ENCODE data around the gene SLC9A2.

SLC9A2 gene

DNA sequence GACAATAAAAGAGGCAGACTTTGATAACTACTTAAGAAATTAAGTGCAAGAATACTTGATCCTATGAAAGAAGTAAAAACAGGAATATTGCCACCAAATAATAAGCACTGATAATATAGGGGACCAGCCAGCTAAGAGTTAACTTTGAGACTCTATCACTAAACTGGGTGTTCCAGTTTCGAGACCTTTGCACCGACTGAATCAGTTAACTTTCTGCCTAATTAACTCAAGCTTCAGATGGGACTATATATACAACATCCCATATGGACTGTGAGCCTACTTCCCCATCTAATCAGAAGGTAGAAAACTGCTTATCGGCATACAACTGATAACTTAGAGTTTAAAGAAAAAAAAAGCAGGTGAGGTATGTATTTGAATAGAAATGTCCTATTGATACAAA, 25.8 kb upstream of the SLC9A2 start:
- Histone ChIP-seq H3K36me3 (ENCODE audit: control insufficient read depth, insufficient read depth, low read length) (no peaks in the 10 kb centered on the region), H3K4me3 (replicated peaks; ENCODE audit: low read depth, low read length) (no peak overlapping the region), H3K27me3 (replicated peaks; ENCODE audit: control insufficient read depth, insufficient read depth, low read length) (no peaks in the 10 kb centered on the region; the same call in 1 of the 2 replicates)
- TF ChIP-seq, protein P1, sequence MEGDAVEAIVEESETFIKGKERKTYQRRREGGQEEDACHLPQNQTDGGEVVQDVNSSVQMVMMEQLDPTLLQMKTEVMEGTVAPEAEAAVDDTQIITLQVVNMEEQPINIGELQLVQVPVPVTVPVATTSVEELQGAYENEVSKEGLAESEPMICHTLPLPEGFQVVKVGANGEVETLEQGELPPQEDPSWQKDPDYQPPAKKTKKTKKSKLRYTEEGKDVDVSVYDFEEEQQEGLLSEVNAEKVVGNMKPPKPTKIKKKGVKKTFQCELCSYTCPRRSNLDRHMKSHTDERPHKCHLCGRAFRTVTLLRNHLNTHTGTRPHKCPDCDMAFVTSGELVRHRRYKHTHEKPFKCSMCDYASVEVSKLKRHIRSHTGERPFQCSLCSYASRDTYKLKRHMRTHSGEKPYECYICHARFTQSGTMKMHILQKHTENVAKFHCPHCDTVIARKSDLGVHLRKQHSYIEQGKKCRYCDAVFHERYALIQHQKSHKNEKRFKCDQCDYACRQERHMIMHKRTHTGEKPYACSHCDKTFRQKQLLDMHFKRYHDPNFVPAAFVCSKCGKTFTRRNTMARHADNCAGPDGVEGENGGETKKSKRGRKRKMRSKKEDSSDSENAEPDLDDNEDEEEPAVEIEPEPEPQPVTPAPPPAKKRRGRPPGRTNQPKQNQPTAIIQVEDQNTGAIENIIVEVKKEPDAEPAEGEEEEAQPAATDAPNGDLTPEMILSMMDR (IDR thresholded peaks at IDR 0.05; ENCODE audit: insufficient read depth, low read length, poor library complexity, severe bottlenecking), result no peak
- DNase-seq (ENCODE audit: extremely low read depth, insufficient read length), result no peak

DNA sequence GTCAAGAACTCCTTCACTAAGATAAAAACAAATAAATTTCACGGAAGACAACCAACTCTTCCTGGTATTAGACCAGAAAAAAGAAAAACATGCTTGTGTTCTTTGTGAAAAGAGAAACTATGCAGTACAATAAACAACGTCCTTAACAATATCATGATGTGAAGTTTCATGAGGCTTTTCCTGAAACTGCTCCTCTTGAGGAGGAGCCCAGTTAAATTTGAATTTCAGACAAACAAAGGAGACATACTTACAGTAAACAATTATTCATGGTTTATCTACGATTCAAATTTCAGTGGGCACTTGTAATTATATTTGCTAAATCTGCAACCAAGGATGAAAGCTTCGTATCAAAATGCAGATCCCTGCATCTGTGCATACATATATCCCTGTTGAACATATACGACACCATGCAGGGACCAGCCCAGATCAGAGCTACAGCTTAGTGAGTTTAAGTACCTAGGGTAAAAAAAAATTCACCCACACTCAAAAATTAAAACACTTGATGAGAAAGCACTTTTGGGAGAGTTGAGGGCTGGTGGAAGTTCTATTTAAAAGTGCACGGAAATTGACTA, 24.8 kb upstream of the SLC9A2 start:
- DNase-seq (ENCODE audit: extremely low read depth, insufficient read length), result no peak
- Histone ChIP-seq H3K4me3 (replicated peaks; ENCODE audit: low read depth, low read length) (no peak overlapping the region), H3K36me3 (ENCODE audit: control insufficient read depth, insufficient read depth, low read length) (no peaks in the 10 kb centered on the region), H3K27me3 (replicated peaks; ENCODE audit: control insufficient read depth, insufficient read depth, low read length) (no peaks in the 10 kb centered on the region; the same call in 1 of the 2 replicates)
- TF ChIP-seq, protein P1 (IDR thresholded peaks at IDR 0.05; ENCODE audit: insufficient read depth, low read length, poor library complexity, severe bottlenecking), result no peak

DNA sequence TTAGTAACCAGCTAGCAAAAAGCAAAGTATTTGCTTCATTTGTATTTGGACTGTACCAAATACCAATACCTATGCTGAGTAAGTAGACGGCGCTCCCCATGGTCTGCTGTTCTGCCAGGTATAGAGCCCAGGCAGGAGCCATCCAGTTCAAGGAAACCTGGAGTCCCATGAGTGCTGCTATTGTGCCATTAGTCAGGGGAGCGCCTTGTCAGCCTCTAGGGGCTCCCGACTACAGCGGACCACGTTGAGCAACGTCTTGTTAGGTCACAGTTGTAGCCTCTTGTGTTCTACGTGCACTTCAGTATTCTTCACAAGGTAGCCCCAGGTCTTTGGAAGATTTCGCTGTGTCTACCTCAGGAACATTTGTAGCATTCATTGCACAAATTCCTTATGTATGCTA, 21.6 kb upstream of the SLC9A2 start:
- no peak overlapping the region for H3K4me3 ChIP-seq (replicated peaks; ENCODE audit: low read depth, low read length)
- no peak for DNase-seq (ENCODE audit: extremely low read depth, insufficient read length)
- no peaks in the 10 kb centered on the region for H3K36me3 ChIP-seq (ENCODE audit: control insufficient read depth, insufficient read depth, low read length)
- TF ChIP-seq, protein P1 (IDR thresholded peaks at IDR 0.05; ENCODE audit: insufficient read depth, low read length, poor library complexity, severe bottlenecking), result no peak
- H3K27me3 ChIP-seq (replicated peaks; ENCODE audit: control insufficient read depth, insufficient read depth, low read length), result no peaks in the 10 kb centered on the region; the same call in 1 of the 2 replicates

DNA sequence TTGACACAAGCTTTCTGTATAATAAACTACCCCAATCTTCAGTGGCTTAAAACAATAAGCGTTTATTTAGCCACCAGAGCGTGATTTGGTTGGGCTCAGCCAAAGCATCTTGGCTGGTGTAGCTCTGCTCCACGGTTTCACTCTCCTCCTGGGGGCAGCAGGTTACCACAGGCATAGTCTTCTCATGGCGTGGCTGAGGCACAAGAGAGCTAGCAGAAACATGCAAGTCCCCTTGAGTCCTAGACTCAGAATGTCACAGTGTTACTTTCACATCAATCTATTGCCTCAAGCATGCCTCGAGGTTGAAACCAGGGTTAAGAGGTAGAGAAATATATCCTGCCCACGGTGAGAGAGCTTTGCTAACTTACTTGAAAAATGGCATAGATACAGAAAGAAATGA, 19.9 kb upstream of the SLC9A2 start:
- no peaks in the 10 kb centered on the region for H3K36me3 ChIP-seq (ENCODE audit: control insufficient read depth, insufficient read depth, low read length)
- TF ChIP-seq, protein P1 (IDR thresholded peaks at IDR 0.05; ENCODE audit: insufficient read depth, low read length, poor library complexity, severe bottlenecking), result no peak
- H3K4me3 ChIP-seq (replicated peaks; ENCODE audit: low read depth, low read length), result no peak overlapping the region
- no peak for DNase-seq (ENCODE audit: extremely low read depth, insufficient read length)
- H3K27me3 ChIP-seq (replicated peaks; ENCODE audit: control insufficient read depth, insufficient read depth, low read length), result no peaks in the 10 kb centered on the region; the same call in 1 of the 2 replicates

DNA sequence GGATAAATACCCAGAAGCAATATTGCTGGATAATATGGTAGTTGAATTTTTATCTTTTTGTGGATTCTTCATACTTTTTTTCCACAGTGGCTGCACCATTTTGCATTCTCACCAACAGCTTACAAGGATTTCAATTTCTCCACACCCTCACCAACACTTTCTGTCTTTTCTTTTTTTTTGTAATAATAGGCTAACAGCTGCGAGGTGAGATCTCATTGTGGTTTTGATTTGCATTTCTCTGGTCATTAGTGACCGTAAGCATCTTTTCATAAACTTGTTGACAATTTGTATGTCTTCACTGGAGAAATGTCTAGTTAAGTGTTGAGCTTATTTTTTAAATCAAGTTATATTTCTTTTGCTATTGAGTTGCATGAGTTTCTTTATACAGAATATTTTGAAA, 17.6 kb upstream of the SLC9A2 start:
- Histone ChIP-seq H3K4me3 (replicated peaks; ENCODE audit: low read depth, low read length) (no peak overlapping the region), H3K27me3 (replicated peaks; ENCODE audit: control insufficient read depth, insufficient read depth, low read length) (no peaks in the 10 kb centered on the region; the same call in 1 of the 2 replicates), H3K36me3 (ENCODE audit: control insufficient read depth, insufficient read depth, low read length) (no peaks in the 10 kb centered on the region)
- DNase-seq (ENCODE audit: extremely low read depth, insufficient read length), result no peak
- TF ChIP-seq, protein P1 (IDR thresholded peaks at IDR 0.05; ENCODE audit: insufficient read depth, low read length, poor library complexity, severe bottlenecking), result no peak

DNA sequence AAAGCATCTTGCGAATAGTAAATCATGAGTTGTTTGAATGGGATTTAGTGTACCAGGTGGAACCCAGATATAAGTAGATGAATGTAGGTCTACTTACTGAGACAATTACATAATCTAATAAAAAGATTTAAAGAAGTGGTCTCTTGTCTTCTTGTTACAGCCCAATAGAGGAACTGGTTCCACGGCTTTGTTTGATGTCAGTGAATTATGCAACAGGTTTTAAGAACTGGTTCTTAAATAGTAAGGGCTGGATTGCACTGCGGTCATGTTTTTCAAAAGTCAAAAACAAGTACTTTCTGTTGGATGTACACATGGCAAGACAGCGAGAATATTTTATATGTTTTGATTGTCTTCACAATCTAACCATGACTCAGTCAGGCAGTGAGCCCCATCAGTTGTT, 15.4 kb upstream of the SLC9A2 start:
- DNase-seq (ENCODE audit: extremely low read depth, insufficient read length), result no peak
- no peaks in the 10 kb centered on the region for H3K27me3 ChIP-seq (replicated peaks; ENCODE audit: control insufficient read depth, insufficient read depth, low read length)
- H3K4me3 ChIP-seq (replicated peaks; ENCODE audit: low read depth, low read length), result no peak overlapping the region
- TF ChIP-seq, protein P1 (IDR thresholded peaks at IDR 0.05; ENCODE audit: insufficient read depth, low read length, poor library complexity, severe bottlenecking), result no peak
- no peaks in the 10 kb centered on the region for H3K36me3 ChIP-seq (ENCODE audit: control insufficient read depth, insufficient read depth, low read length)

Measured in GM06990 (cell line).